Heart right ventricle (tissue), 16 donors: ENCODE measurements around the gene CCND2. TPM values are rescaled to one million over a fixed set of nuclear protein-coding genes. Genes with fewer than 3 reads are reported as not detected.

ENCODE experiments used
- ATAC-seq, 8 donors: fragments of 200-7000 bp; cut with Tn5 transposase; one replicate each; pipeline ENCODE4 v1.9.1; 2020; ENCODE audit warnings: mild to moderate bottlenecking in 8 of 8, moderate library complexity in 8 of 8, moderate number of reproducible peaks in 1 of 8
- DNase-seq, 2 donors: peaks; one replicate each; pipeline ENCODE4 v3.0.0-alpha.2; 2020
- H3K27ac ChIP-seq, 10 donors: fragments of 200-600 bp; sonication (generic) in 2 of 10; one replicate each; pipeline versions ENCODE4 v1.5.0 to v1.8.0; 2020 to 2022; ENCODE audit warnings: mild to moderate bottlenecking in 3 of 10
- H3K27me3 ChIP-seq, 7 donors: fragments of 200-600 bp; one replicate each; pipeline ENCODE4 v1.8.0; 2021 to 2022; ENCODE audit warnings: mild to moderate bottlenecking in 2 of 7
- H3K36me3 ChIP-seq, 9 donors: fragments of 200-600 bp; sonication (generic) in 1 of 9; one replicate each; pipeline versions ENCODE4 v1.5.0 to v1.8.0; 2020 to 2022; ENCODE audit warnings: mild to moderate bottlenecking in 2 of 9
- H3K4me1 ChIP-seq, 9 donors: fragments of 200-600 bp; sonication (generic) in 1 of 9; one replicate each; pipeline versions ENCODE4 v1.5.0 to v1.8.0; 2020 to 2022; ENCODE audit warnings: mild to moderate bottlenecking in 4 of 9
- H3K4me3 ChIP-seq, 10 donors: fragments of 200-600 bp; sonication (generic) in 2 of 10; one replicate each; pipeline versions ENCODE4 v1.5.0 to v1.8.0; 2020 to 2022; ENCODE audit warnings: mild to moderate bottlenecking in 7 of 10, moderate library complexity in 2 of 10
- H3K9me3 ChIP-seq, 11 donors: fragments of 200-600 bp in 10 of 11; sonication (generic) in 2 of 11; one replicate each; pipeline versions ENCODE4 v1.5.0 to v1.8.0; 2013 to 2022; ENCODE audit warnings: mild to moderate bottlenecking in 2 of 11, control low read depth in 1 of 11, moderate library complexity in 1 of 11
- WGBS, 2 donors: extraction: QIAGEN DNeasy Blood & Tissue Kit; methylation state at CpG; one replicate each; pipeline ENCODE4 v1.1.7; 2013; ENCODE audit warnings: inconsistent platforms in 1 of 2; 5-methylcytosine and 5-hydroxymethylcytosine counted together
- intact Hi-C, 10 donors: fragments of 100-400 bp; cut with DNase I; formaldehyde crosslinking; loops; one replicate each; pipeline versions ENCODE4 v1.11.1 to v1.14.2; 2022
- polyA plus RNA-seq, 2 donors: library from polyadenylated mRNA; stranded (reverse); fragments of 200-250 nt; gene quantifications; one replicate each; pipeline ENCODE4 v1.2.3, GENCODE V29; 2013
- total RNA-seq, 10 donors: library from RNA; stranded (reverse); fragmentation: NEBNext Ultra II Directional in 3 of 10; extraction: Animal tissue kit (Norgen Biotek cat#: 25700) in 3 of 10; gene quantifications; one replicate each; pipeline versions ENCODE4 v1.2.1 to v1.2.4, GENCODE V29; 2021 to 2023
- TF ChIP-seq, protein P1 (sequence below), 9 donors: fragments of 200-600 bp; sonication (generic) in 2 of 9; IDR thresholded peaks; one replicate each; pipeline versions ENCODE4 v1.5.0 to v1.8.0; 2021 to 2022; ENCODE audit warnings: antibody characterized with exemption in 9 of 9, mild to moderate bottlenecking in 5 of 9, moderate library complexity in 1 of 9
- donor health status: Arrhythmogenic right ventricular cardiomyopathy.
- donor health status: ischemic (EF 13 %, LVEDD 7.1; RV severe dilation, severe dysfunction).
- donor health status: healthy with polysubstance abuse.
- donor health status: DM: no; HTN: yes; CAD: no.
- donor health status: DM: no; HTN: no; CAD: no.
- donor health status: ischemic (EF 25% LVEDD 6.9; RV normal size, moderate dysfunction).
- donor health status: ischemic (EF 25% LVEDD 5.7; RV mildly dilated, moderate dysfunction).
- donor health status: healthy.
- donor health status: DM: yes; HTN: yes; CAD: no.
- donor health status: Ischemic cardiomyopathy.
- donor health status: ischemic (EF 35%, LVEDD 5.7; RV mildly dilated, moderate dysfunction).
- donor health status: nonischemic (EF 11% LVEDD 7.7; RV severe dilation, severe dysfunction).
- donor health status: DM: yes; HTN: yes; CAD: no.
- donor health status: PGD.
- donor health status: ischemic (EF 29% LVEDD 5.4; RV normal size, mild dysfunction).
- donor health status: nonischemic (EF 23%, LVEDD 6.1; RV moderate dilation, normal function).

The CCND2 gene
- total and polyA plus RNA-seq, 12 donors, result 27.5 to 515 (median 286) TPM

DNA sequence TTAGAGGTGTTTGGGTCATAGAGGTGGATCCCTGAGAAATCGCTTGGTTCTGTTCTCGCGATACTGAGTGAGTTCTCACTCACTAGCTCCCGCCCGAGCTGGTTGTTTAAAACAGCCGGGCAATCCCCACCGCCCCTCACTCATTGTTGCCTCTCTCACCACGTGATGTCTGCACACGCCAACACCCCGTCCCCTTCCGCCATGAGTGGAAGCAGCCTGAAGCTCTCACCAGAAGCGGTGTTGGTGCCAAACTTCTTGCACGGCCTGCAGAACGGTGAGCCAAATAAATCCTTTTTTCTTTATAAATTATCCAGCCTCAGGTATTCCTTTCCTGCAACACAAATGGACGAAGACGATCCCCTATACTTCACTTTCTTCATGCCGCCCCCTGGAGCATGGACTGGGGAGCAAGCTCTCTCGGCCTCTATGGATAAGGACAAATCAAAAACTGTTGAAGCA is 45.4 kb upstream of the CCND2 start:
- peaks cover 0 to 39% (median 7%) of the 10 kb centered on the region in 7 donors for H3K27me3 ChIP-seq
- DNase-seq, result no peak
- H3K27ac ChIP-seq, result no peak overlapping the region
- H3K9me3 ChIP-seq, result peaks cover 0 to 1% (median 0%) of the 10 kb centered on the region in 11 donors
- TF ChIP-seq, protein P1, sequence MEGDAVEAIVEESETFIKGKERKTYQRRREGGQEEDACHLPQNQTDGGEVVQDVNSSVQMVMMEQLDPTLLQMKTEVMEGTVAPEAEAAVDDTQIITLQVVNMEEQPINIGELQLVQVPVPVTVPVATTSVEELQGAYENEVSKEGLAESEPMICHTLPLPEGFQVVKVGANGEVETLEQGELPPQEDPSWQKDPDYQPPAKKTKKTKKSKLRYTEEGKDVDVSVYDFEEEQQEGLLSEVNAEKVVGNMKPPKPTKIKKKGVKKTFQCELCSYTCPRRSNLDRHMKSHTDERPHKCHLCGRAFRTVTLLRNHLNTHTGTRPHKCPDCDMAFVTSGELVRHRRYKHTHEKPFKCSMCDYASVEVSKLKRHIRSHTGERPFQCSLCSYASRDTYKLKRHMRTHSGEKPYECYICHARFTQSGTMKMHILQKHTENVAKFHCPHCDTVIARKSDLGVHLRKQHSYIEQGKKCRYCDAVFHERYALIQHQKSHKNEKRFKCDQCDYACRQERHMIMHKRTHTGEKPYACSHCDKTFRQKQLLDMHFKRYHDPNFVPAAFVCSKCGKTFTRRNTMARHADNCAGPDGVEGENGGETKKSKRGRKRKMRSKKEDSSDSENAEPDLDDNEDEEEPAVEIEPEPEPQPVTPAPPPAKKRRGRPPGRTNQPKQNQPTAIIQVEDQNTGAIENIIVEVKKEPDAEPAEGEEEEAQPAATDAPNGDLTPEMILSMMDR (IDR thresholded peaks at IDR 0.05), result no peak
- WGBS, 2 donors, result 86 to 88% methylated on average over 18 of the region's 18 CpGs
- intact Hi-C loops, result no loop called here
- no peak for ATAC-seq
- no peaks in the 10 kb centered on the region for H3K36me3 ChIP-seq
- H3K4me1 ChIP-seq, result peaks cover 0 to 13% (median 0%) of the 10 kb centered on the region in 9 donors
- H3K4me3 ChIP-seq, result no peak overlapping the region

DNA sequence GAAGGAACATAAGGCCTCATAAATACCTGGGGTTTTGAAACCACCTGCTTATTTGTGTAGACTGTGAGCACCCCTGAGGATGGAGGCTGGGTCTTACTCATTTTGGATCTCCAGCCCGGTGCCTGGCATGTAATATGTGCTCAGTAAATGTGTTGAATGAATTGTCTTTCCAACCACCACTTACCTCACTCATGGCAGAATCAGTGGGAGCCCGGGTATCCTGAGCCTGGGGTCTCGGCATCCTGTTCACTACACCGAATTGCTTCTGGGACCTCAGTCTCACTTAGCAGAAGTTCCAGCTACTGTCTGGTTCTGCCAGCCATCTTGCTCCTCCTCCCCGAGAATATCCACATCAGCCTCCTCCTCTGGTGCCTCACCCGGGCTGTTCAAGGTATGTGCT is 43.0 kb upstream of the CCND2 start:
- Histone ChIP-seq H3K9me3 (peaks cover 0 to 7% (median 2%) of the 10 kb centered on the region in 11 donors), H3K36me3 (no peaks in the 10 kb centered on the region), H3K27me3 (peaks cover 0 to 24% (median 0%) of the 10 kb centered on the region in 7 donors), H3K27ac (no peak overlapping the region), H3K4me3 (no peak overlapping the region), H3K4me1 (no peaks in the 10 kb centered on the region)
- TF ChIP-seq, protein P1 (IDR thresholded peaks at IDR 0.05), result no peak
- intact Hi-C loops, result loop anchor here in 1 of 10 donors (10.0 kb wide), 1 partner anchor 116 kb away; no protein-coding TSS in a partner anchor
- no peak for DNase-seq
- 71 to 79% methylated on average over 6 of the region's 6 CpGs for WGBS, 2 donors
- ATAC-seq, result no peak

DNA sequence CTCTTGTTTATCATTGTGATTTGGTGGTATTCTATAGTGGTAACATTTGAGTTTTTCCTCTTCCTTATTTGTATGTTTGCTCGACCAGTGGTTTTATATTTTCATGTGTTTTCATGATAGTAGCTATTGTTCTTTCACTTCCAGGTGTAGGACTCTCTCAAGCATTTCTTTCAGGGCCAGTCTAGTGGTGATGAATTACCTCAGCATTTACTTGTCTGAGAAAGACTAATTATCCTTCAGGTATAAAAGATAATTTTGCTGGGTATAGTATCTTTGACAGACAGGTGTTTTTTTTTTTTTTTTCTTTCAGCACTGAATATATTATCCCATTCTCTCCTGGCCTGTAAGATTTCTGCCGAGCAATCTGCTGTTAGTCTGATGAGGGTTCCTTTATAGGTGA is 35.0 kb upstream of the CCND2 start:
- no peak for DNase-seq
- Histone ChIP-seq H3K27ac (no peak overlapping the region), H3K4me3 (no peak overlapping the region), H3K9me3 (peaks cover 0 to 46% (median 17%) of the 10 kb centered on the region in 11 donors), H3K4me1 (peaks cover 0 to 4% (median 0%) of the 10 kb centered on the region in 9 donors), H3K27me3 (peaks cover 0 to 20% (median 7%) of the 10 kb centered on the region in 7 donors), H3K36me3 (no peaks in the 10 kb centered on the region)
- ATAC-seq, result no peak
- intact Hi-C loops, result loop anchor here in 1 of 10 donors (10.0 kb wide), 1 partner anchor 124 kb away; no protein-coding TSS in a partner anchor
- 75 to 77% methylated on average over 2 of the region's 2 CpGs for WGBS, 2 donors
- TF ChIP-seq, protein P1 (IDR thresholded peaks at IDR 0.05), result no peak

DNA sequence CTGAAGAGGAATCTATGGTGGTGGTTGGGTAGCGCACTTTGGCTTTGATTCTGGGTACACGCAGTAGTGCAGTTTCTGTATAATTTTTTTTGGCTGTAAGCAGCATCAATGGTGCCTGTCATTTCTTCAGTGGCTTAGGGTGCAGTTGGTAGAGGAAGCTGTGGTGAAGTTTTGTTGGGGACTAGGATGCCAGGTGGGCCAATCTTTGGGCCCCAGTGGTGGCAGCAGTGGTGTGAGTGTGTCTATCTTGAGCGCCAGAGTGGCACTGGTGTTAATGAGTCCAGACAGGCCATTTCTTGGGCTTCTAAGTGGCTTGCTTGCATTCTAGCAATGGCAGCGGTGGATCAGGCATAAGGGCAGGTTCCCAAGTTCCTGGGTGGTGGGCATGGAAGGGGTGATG is 33.8 kb upstream of the CCND2 start:
- Histone ChIP-seq H3K36me3 (no peaks in the 10 kb centered on the region), H3K4me3 (no peak overlapping the region), H3K4me1 (peaks cover 0 to 4% (median 0%) of the 10 kb centered on the region in 9 donors), H3K9me3 (peaks cover 0 to 46% (median 17%) of the 10 kb centered on the region in 11 donors), H3K27me3 (peaks cover 0 to 20% (median 7%) of the 10 kb centered on the region in 7 donors), H3K27ac (no peak overlapping the region)
- ATAC-seq, result no peak
- TF ChIP-seq, protein P1 (IDR thresholded peaks at IDR 0.05), result no peak
- intact Hi-C loops, result loop anchor here in 2 of 10 donors (10.0 kb wide), 2 partner anchors 65 to 125 kb away; no protein-coding TSS in a partner anchor
- 83 to 95% methylated on average over 4 of the region's 4 CpGs for WGBS, 2 donors
- DNase-seq, result no peak
